GM21390 (cell line): ENCODE results near the gene CCDC178.

Source experiments
- ATAC-seq: cut with Tn5 transposase; IDR thresholded peaks from one replicate; pipeline ENCODE4 v1.9.1; 2021; ENCODE audit not compliant: unreplicated experiment

Gene CCDC178

DNA sequence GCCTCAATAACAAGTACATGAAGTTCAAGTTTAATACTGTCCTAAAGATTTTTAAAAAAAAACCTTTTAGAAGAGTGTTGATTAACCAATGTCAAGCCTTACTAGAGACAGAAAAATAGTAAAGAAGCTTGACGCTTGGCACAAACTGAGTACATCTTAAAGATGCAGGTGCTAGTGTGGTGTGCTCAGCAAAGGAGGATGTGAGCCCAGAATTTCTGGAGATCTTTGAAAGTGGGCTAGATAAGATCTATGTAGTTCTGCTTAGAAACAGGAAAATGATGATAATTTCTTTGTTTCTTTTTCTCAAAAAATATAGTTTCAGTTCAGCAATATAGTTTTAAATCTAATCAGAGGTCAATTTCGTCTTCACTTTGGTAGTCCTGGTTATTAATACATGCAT is 549.4 kb downstream of the CCDC178 start:
- ATAC-seq = no peak

DNA sequence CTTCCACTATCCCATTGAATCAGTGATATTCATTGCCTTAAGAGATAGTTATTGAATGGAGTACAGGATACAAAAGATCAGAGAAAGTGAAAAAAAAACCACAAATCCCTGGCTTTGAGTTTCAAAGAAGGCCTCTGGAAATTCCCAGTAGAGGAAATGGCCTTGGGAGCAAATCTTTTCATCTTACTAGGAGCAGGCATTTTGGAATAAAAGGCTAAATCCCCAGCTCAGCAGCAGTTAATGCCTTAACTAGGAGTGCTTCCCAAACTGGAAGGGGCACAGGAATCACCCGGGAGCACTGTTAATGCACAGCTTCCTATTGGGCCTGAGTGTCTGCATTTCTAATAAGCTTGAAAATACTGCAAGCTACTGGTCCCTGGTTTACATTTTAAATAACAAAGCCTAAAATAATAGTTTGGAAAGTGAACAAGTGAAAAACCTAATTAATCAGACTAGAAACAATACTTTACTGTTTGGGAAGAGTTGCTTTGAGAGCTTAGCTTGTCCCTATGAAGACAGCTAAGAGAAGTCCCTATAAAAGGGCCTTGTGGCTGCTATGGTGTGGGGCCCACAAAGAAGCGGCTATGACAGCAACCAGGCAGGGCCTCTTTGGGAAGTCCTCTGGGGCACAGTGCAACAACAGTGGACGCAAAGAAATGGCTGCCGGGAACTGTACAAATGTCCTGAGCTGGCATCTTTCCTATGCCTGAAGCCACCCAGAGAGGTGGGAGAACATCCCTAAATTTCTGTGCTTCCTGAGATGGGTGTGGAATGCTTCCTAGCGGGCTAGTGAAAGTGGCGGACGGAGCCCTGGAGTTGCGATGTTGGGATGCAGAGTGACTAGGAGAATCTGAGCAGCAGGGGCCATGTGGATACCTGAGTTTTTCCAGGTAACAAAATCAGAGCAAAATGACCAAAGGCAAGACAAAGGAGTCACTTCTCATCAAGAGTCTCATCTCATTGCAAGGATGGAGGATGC is 550.6 kb downstream of the CCDC178 start:
- ATAC-seq = no peak

DNA sequence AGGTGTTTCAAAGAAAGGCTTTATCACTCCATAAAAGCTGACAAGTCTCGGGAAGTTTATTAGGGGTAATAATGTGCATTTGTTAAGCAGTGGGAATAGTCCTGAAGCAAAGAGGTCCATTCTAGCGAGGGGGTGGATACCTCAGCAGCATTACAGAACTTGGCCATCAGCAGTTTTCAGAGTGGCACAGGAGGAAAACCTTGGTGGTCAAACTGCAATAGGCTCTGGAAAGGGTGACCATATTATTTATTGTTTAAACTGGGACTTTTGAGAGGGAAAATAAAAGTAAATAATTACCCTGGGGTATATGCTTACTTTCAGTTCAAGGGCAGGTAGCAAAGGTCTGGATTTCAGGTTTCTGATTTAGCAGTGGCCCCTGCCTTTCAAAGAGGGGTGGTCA is 552.2 kb downstream of the CCDC178 start:
- no peak for ATAC-seq
